GM13976 (cell line): ENCODE measurements around the gene CRB1.

Experiments
- DNase-seq: peaks from one replicate; pipeline ENCODE4 v3.0.0; 2012; ENCODE audit warnings: low spot score
- in situ Hi-C: fragments of 300-500 bp; cut with MboI; formaldehyde crosslinking; loops from one replicate; pipeline ENCODE4 v1.12.0; 2022; ENCODE audit warnings: low sequenced_read_pairs, mixed read lengths, inconsistent platforms; ENCODE audit not compliant: unreplicated experiment
- TF ChIP-seq, protein P1 (sequence below): IDR thresholded peaks from 2 replicates; pipeline ENCODE4 v1.5.1; 2012; ENCODE audit warnings: borderline replicate concordance, mild to moderate bottlenecking; ENCODE audit not compliant: insufficient read depth; ENCODE audit errors: extremely low read depth, missing control alignments, control extremely low read depth

Gene CRB1

DNA sequence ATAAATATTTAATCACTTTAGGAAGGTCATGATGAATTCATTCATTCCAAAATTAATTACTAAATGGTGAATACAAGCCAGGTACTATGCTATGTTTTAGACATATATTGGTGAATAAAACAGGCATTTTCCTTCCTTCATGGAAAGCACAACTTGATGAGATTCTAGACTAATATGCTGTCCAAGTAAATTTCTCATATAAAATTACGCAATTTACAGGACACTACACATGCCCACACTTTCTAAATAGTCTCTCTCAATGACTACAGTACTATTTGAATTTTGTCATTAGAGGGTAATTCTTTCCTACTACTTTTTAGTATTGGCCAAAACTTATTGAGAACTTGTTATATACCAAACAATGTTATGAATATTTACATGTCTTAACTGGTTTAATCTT lies 150.6 kb downstream of the CRB1 start:
- TF ChIP-seq, protein P1, sequence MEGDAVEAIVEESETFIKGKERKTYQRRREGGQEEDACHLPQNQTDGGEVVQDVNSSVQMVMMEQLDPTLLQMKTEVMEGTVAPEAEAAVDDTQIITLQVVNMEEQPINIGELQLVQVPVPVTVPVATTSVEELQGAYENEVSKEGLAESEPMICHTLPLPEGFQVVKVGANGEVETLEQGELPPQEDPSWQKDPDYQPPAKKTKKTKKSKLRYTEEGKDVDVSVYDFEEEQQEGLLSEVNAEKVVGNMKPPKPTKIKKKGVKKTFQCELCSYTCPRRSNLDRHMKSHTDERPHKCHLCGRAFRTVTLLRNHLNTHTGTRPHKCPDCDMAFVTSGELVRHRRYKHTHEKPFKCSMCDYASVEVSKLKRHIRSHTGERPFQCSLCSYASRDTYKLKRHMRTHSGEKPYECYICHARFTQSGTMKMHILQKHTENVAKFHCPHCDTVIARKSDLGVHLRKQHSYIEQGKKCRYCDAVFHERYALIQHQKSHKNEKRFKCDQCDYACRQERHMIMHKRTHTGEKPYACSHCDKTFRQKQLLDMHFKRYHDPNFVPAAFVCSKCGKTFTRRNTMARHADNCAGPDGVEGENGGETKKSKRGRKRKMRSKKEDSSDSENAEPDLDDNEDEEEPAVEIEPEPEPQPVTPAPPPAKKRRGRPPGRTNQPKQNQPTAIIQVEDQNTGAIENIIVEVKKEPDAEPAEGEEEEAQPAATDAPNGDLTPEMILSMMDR, result no peak
- DNase-seq, result no peak
- in situ Hi-C loops, result no loop called here

DNA sequence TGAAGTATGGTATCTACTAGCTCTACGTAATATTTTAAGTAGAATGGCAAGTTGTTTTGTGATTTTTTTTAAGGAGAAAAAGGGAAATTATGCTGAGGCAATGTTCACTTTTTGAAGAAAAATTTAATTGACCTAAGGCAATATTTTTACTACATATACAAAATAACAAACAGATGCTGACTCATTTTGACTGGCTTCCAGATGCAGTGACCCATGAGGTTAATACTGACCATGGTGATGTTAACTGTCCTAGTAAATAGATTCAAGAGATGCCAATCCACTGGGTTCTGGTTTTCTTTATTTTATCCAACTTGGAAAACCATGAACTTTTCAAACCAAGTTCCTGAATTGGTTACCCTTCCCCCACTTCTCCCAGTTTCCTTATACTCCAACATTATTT lies 154.9 kb downstream of the CRB1 start:
- TF ChIP-seq, protein P1, result no peak
- in situ Hi-C loops, result no loop called here

GRCh38 chr1:197424380-197424779 lies 156.3 kb downstream of the CRB1 start:
- DNase-seq, result no peak
- TF ChIP-seq, protein P1, result no peak
- in situ Hi-C loops, result no loop called here

More for the DNA sequence above, 154.9 kb downstream of the CRB1 start:
- no peak for DNase-seq

- TF ChIP-seq, protein P1, result no peak
- DNase-seq, result no peak
- in situ Hi-C loops, result no loop called here
Measured at GRCh38 chr1:197429372-197429771, 161.3 kb downstream of the CRB1 start.

DNA sequence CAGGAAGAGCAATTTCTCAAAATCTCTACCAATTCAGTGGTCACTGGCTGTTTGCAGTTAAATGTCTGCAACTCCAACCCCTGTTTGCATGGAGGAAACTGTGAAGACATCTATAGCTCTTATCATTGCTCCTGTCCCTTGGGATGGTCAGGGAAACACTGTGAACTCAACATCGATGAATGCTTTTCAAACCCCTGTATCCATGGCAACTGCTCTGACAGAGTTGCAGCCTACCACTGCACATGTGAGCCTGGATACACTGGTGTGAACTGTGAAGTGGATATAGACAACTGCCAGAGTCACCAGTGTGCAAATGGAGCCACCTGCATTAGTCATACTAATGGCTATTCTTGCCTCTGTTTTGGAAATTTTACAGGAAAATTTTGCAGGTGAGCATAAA lies 167.2 kb downstream of the CRB1 start:
- no peak for DNase-seq
- in situ Hi-C loops, result no loop called here
- TF ChIP-seq, protein P1, result no peak

DNA sequence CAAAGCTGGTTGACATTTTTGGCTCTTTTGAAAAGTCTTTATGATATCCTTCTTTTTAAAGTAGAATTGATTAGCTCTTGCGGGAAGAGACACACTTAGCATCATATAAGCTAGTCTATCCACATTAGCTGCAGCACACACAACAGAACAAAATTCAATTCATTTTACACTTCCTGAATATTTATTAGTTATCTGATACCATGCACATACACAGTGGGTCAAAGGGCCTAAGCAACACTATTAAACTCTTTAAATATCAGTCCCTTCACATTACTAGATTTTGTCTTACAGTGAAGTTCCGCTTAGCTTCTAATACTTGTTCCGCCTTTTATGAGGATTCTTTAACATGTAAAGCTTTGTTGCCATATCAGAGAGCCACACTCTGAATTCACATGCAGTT lies 169.5 kb downstream of the CRB1 start:
- in situ Hi-C loops, result no loop called here
- TF ChIP-seq, protein P1, result no peak
- no peak for DNase-seq

DNA sequence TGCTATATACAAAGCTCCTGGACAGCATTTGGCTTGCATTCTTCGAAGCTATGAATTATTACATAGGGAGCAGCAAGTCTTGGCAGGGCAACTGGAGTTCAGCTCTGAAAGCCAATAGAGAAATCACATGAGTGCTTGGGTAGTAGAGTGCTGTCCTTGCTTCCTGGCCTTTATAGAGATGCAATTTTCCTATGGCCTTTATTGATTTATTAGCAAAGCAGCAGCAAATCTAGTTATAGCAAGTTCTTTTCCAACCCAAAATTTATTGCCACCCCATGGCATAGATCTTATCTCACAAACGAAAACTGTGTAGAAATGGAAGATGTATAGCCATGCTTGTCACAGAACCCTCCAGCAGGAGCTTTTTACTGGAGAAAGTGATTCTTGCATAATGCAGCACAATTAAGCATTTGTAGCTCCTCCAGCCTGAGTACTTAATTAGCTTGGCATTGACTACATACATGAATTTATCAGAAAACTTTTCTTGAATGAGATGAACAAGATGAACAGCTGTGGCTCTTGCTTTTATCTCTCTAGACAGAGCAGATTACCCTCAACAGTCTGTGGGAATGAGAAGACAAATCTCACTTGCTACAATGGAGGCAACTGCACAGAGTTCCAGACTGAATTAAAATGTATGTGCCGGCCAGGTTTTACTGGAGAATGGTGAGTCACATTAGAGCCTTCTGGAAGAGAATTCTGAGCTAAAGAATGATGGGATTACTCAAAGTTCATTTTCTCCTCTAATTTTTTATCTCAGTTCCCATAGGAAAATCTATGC lies 170.1 kb downstream of the CRB1 start:
- DNase-seq, result no peak
- in situ Hi-C loops, result no loop called here
- TF ChIP-seq, protein P1, result no peak
